ENCODE measurements around the gene MST1R.

- TF ChIP-seq EZH2phosphoT487 (IDR thresholded peaks at IDR 0.05; ENCODE audit: borderline replicate concordance, low read depth, low read length) (no peak), CTCF (conservative IDR thresholded peaks at IDR 0.05; ENCODE audit: low read length) (no peak)
Measured at GRCh38 chr3:49930168-49930690, 26.6 kb upstream of the MST1R start.
